H4 (cell line): ENCODE data around the gene WT1. TPM values are rescaled to one million over a fixed set of nuclear protein-coding genes. Genes with fewer than 3 reads are reported as not detected.
"Not testable (repeated sequence)": the region's sequence is repeated elsewhere in the genome, so short reads cannot be mapped to it uniquely, and the experiment has no call there.

ENCODE experiments used
- DNase-seq: peaks from one replicate; pipeline ENCODE4 v3.0.0-alpha.2; 2015; ENCODE audit warnings: low spot score
- total RNA-seq: library from RNA; depleted of rRNA; stranded (reverse); fragments of >200 nt; shearing (Covaris generic); gene quantifications from 2 replicates; pipeline ENCODE4 v1.2.3, GENCODE V29; 2014; rRNA removed

WT1 gene
- total RNA-seq, result not detected in 2 replicates

- no peak for DNase-seq
Measured at GRCh38 chr11:32435511-32435941, at the start of gene WT1. WT1 (minus strand) TSS chr11:32435539.

DNA sequence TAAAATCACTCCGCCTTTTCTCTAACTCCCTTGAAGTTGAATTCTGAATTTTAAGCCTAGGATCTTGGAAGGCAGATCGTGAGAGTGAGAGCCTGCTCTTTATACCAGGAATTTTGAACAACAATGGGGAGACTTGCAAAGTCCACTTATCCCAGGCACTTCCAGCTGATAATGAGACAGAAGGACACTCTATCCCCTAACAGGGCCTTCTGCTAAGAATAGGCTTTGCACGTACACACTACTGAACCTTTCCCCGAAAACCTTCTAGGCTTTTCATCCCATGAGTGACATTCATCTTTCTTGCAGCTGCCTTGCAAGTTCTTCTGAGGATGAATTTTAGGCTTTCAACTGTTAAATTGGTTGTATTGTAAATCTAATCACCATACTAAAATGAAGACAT, 44.0 kb upstream of the WT1 start:
- no peak for DNase-seq

- no peak for DNase-seq
Measured at GRCh38 chr11:32478277-32478731, 43.0 kb upstream of the WT1 start.

- no peak for DNase-seq
Measured at GRCh38 chr11:32473282-32473909, 38.1 kb upstream of the WT1 start.

GRCh38 chr11:32472226-32472625, 36.9 kb upstream of the WT1 start:
- no peak for DNase-seq

GRCh38 chr11:32471544-32471943, 36.2 kb upstream of the WT1 start:
- DNase-seq, result not testable (repeated sequence)

- no peak for DNase-seq
Measured at GRCh38 chr11:32469791-32470190, 34.5 kb upstream of the WT1 start.

DNA sequence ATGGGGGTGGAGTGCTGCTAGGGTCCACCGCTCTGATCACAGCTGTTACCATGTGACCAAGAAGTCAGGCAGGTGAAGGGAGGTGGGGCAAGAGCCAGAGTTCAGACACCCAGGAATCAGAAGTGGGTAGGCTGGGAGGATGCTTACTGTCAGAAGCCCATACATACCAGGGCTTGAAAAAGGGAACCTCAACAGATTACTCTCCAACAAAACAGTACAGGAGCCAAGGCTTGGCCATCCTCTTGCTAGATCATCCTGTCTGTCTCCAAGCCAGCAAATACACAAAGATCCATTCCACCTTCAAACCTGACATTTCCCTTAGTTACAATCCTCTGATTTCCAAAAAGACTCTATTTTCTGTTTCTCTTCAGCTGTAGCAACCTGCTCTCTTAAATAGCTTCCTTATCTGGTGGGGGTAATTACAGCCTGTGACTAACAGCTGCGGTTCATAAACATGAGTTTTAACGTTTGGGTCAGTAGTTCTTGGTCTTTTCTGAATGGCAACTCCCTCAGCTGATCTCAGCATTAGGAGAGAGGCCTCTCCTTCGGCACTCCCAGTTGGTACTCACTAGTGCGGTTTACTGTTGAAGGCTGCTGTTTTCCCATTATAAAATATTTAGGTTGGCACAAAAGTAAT, 31.1 kb upstream of the WT1 start:
- DNase-seq, result peak; percentile 91

GRCh38 chr11:32464078-32464477, 28.7 kb upstream of the WT1 start:
- DNase-seq, result no peak

GRCh38 chr11:32462011-32462690, 26.8 kb upstream of the WT1 start:
- no peak for DNase-seq

DNA sequence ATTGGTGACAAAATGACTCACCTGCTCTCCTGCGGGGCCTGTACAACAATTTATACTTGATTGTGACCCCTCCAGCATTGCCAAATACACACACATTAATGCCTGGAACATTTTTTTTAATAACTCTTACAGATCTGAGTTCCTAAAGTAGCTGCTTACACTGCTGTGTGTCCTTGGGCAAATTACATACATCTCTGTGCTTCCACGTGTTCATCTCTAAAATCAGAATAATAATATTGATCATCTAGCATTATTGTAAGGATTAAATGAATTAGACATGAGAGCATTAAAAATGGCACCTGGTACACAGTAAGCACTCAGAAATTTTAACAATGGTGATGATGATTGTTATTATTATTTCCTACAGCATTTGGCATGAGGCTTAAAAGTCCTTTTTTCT, 21.5 kb upstream of the WT1 start:
- no peak for DNase-seq

- DNase-seq, result no peak
Measured at GRCh38 chr11:32454993-32455392, 19.7 kb upstream of the WT1 start.

DNA sequence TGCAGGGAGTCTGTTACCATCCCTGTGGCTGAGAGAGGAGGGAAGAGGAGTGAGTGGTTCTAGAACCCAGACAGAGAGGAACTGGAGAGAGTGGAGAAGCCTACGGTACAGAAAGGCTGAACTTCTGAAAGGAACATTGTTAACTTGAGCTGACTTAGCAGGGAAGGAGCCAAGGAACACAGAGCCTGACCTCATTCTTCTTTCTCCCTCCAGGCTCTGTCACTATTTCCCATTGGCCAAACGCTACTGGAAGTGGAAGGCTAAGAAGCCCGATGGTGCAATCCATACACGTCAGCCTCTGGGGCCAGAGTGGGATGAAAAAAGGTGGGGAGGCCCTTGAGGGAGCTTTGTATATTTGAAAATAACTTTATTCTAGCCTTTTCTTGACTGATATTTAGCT, 16.5 kb upstream of the WT1 start:
- no peak for DNase-seq

DNA sequence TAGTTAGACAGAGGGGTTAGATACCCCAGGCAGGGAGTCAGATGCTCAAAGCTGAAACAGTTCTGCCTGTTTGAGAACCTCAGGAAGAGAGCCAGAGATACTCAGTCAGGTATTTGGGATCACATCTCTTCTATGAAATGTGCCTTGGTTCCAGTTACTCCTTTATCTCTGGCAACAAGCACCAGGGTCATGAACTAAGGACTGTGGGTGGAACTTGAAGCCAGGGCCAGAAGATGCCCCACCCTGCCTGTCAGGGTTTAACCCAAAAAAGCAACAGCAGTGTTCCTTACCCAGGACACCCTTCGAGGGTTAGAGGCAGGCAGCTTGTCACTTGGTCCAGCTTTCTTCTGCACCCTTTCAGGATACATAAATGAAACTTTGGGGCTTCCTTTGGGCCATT, 15.0 kb upstream of the WT1 start:
- no peak for DNase-seq

DNA sequence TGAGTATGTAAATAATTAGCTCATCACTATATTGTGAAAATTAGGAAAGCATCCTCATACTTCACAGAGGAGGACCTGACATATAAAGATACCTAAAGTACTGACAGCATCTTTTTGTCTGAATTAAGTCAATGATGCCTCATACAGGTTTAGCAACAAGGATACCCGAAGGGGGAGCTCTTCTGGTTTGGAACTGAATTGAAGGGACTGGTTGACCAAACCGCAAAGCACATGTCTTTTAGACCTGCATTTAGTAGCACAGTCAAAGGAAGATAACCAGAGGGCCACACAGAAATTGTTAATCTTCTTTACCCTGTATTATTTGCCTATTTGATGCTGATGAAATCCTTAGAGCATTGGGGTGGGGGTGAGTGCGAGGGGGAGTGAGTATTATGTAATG, 12.9 kb upstream of the WT1 start:
- DNase-seq, result peak; percentile 22

DNA sequence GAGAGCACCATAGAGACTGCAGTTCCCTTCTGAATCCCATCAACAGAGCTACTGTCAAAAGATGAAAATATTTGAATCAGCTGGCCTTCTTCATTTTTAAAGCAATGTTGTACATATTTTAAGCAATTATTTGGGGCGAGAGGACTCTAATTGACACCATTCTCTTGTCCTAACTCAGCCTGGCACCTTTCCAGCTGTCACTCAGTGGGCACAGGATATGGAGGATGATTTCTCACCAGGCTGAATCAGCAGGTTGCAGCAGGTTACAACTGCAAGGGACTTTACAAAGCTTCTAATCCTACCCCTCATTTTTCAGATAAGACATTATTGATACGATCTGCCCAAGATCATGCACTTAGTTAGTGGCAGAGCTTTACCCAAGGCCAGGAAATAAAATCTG, 11.9 kb upstream of the WT1 start:
- DNase-seq, result no peak

DNA sequence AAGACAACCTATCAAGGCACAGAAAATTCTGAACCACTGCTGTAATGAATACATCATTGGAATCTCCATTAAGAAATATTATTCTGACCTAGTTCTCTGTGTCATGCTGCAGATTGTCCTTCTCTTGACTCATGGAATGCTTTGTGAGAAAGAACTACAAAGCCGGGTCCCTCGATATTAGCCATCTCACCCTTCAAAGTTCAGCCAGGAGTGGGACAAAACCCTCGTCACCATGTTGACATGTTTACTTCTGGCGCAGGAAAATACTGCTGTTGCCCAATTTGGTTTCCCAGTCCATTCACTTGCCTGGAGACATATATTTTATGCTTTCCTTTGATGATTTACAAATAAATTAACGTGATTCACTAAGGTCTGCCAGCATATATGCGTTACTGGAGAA, 10.9 kb upstream of the WT1 start:
- DNase-seq, result no peak

DNA sequence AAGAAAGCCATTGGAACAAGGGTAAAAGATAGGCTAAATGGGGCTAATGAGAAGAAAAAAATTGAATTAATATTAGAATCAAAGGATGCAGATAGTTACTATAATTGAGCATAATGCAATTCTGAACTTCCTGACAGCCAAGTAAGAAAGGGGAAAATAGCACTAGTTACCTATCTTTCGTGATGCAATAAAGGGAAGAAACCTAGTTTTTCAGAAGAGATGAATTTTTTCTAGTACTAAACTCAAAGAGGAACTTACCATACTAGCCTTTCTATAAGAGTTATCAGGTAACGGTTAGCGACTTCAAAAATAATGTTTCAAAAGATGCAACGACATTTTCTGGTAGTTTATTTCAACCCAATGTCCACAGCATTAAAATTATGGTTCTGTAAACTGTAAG, 8.8 kb upstream of the WT1 start:
- DNase-seq, result no peak

DNA sequence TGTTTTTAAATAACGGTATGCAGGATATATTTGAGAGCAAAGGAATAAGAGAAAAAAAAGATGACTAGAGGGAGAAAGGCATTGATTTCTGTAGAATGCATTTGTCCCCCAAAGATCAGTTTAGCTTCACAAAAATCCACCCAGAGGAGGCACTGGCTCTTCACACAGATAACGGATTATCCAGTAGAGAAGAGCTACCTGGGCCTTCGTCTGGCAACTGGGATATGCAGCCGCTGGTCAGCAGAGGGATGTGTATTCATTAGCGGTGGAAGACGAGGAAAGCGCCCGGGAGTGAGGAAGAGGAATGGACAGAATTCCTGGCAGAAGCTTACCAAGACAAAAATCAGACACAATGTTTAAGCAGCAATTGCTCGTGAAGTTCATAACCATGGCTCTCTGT, 5.6 kb upstream of the WT1 start:
- no peak for DNase-seq

GRCh38 chr11:32440312-32440908, 5.1 kb upstream of the WT1 start:
- DNase-seq, result no peak

DNA sequence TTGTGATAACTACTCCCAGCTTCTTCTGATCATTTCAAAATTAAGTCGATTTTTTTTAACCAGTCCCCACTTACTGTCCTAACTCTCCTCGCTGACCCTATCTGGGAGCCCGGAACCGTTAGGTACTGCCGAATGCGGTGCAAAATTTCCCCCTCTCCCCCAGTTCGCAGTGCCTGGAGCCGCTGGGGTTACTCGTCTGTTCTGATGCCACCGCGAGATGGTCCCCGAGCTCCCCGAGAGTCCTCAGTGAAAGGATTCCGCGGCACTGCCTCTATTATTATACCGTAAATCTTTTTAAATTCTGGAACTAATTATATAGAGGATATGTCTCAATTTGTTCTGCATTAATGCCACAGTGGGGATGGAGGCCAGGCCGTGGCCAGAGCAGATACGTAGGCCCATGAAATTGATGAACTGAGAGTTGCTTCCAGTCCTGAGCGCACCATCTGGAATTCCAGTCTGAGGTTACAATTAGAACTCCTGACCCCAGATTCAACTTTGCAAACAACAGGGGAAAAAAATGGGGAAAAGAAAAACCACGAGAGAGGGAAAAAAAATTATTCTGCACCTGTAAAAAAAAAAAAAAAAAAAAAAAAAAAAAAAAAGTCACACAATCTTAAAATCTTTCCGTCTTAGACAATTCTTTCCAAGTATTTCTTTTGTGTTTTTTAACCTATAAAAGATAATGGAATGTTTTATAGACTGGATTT, 4.3 kb upstream of the WT1 start:
- DNase-seq, result no peak

GRCh38 chr11:32438866-32439489, 3.6 kb upstream of the WT1 start:
- DNase-seq, result no peak
